GM23338 (cell line): ENCODE data around the gene AR.

Experiments
- CREB1 ChIP-seq: fragments of 250-450 bp; sonication (Bioruptor Pico); IDR thresholded peaks from 2 replicates; pipeline ENCODE4 v1.5.0; 2020; ENCODE audit warnings: low read depth, mild to moderate bottlenecking, moderate library complexity
- EZH2 ChIP-seq: fragments of 200-600 bp; sonication (generic); IDR thresholded peaks from one replicate; pipeline ENCODE4 v1.8.0; 2017; ENCODE audit warnings: antibody characterized with exemption, mild to moderate bottlenecking, low read depth; ENCODE audit not compliant: unreplicated experiment
- JUNB ChIP-seq: IDR thresholded peaks from one replicate; pipeline ENCODE4 v1.6.1; 2016; ENCODE audit warnings: antibody characterized with exemption; ENCODE audit not compliant: unreplicated experiment
- NANOG ChIP-seq: IDR thresholded peaks from 2 replicates; pipeline ENCODE4 v1.6.1; 2016; ENCODE audit warnings: antibody characterized with exemption, borderline replicate concordance
- POLR2AphosphoS5 ChIP-seq: IDR thresholded peaks from 2 replicates; pipeline ENCODE4 v1.6.1; 2016; ENCODE audit warnings: antibody characterized with exemption, low read depth
- REST ChIP-seq: IDR thresholded peaks from one replicate; pipeline ENCODE4 v1.6.1; 2018; ENCODE audit warnings: antibody characterized with exemption; ENCODE audit not compliant: unreplicated experiment
- ZNF114 ChIP-seq: fragments of 250-450 bp; sonication (Bioruptor Pico); IDR thresholded peaks from 2 replicates; pipeline ENCODE4 v1.5.0; 2020; ENCODE audit warnings: mild to moderate bottlenecking, moderate library complexity
- TF ChIP-seq, protein P1 (sequence below), 2 experiments: fragments of 200-600 bp in 1 of 2; sonication (generic) in 1 of 2; conservative IDR thresholded peaks; 2 replicates each; pipeline versions ENCODE4 v1.5.1 to v1.6.1; 2016 to 2017; ENCODE audit warnings: antibody characterized with exemption in 2 of 2, low read depth in 2 of 2, mild to moderate bottlenecking in 2 of 2, moderate library complexity in 1 of 2
- TF ChIP-seq, protein P2 (sequence below): IDR thresholded peaks from 2 replicates; pipeline ENCODE4 v1.6.1; 2016; ENCODE audit warnings: antibody characterized with exemption

DNA sequence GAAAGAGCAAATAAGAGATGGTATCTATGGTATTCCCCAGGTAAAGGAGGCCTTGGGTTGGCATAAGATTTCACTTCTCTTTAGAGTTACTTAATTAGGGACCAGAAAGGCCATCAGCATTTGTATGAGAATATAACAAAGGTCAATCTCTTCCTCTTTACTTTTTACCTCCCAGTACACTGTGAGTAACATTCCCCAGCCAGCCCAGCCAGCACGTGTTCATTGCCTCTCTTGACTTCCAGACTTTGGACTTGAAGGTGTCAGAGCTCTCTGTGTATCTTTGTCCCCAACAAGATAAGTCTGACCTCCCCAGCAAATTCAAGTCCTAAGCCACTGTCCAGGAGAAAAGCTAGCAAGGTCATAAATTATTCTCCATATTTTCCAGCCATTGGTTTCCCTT, 110.5 kb downstream of the AR start:
- TF ChIP-seq POLR2AphosphoS5 = no peak
- TF ChIP-seq, protein P1, sequence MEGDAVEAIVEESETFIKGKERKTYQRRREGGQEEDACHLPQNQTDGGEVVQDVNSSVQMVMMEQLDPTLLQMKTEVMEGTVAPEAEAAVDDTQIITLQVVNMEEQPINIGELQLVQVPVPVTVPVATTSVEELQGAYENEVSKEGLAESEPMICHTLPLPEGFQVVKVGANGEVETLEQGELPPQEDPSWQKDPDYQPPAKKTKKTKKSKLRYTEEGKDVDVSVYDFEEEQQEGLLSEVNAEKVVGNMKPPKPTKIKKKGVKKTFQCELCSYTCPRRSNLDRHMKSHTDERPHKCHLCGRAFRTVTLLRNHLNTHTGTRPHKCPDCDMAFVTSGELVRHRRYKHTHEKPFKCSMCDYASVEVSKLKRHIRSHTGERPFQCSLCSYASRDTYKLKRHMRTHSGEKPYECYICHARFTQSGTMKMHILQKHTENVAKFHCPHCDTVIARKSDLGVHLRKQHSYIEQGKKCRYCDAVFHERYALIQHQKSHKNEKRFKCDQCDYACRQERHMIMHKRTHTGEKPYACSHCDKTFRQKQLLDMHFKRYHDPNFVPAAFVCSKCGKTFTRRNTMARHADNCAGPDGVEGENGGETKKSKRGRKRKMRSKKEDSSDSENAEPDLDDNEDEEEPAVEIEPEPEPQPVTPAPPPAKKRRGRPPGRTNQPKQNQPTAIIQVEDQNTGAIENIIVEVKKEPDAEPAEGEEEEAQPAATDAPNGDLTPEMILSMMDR (conservative IDR thresholded peaks at IDR 0.05; ENCODE audit: low read depth in 2 of 2) = no peak
- no peak for TF ChIP-seq EZH2
- no peak for TF ChIP-seq NANOG
- TF ChIP-seq, protein P2, sequence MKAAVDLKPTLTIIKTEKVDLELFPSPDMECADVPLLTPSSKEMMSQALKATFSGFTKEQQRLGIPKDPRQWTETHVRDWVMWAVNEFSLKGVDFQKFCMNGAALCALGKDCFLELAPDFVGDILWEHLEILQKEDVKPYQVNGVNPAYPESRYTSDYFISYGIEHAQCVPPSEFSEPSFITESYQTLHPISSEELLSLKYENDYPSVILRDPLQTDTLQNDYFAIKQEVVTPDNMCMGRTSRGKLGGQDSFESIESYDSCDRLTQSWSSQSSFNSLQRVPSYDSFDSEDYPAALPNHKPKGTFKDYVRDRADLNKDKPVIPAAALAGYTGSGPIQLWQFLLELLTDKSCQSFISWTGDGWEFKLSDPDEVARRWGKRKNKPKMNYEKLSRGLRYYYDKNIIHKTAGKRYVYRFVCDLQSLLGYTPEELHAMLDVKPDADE = no peak
- TF ChIP-seq JUNB = no peak
- TF ChIP-seq CREB1 (CRISPR knock-in tag) = no peak
- TF ChIP-seq REST = no peak
- no peak for TF ChIP-seq ZNF114
